ENCODE measurements around the gene OCA2. TPM values are rescaled to one million over a fixed set of nuclear protein-coding genes. Genes with fewer than 3 reads are reported as not detected.

The OCA2 gene
- total RNA-seq, 1 experiment from 2014 or later = not detected

DNA sequence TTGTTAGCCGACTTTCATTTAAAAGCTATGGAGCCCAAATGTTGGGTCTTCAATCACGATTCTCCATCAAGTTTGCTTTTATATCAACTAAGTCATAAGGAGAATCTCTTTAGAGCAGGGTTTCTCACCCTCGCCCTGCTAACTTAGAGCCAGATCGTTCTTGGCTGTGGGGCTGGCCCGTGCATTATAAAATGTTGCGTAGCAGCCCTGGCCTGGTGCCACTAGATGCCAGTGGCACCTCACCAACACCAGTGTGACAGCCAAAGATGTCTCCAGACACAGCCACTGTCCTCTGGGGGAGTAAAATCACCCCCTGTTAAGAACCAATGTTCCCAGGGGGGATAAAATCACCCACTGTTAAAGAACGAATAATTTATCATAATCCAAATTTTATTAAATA, 226.1 kb downstream of the OCA2 start:
- Mint-ChIP-seq H3K4me3 (ENCODE audit: unreplicated experiment) (no peak overlapping the region), H3K36me3 (ENCODE audit: insufficient read depth, unreplicated experiment) (no peaks in the 10 kb centered on the region), H3K27ac (ENCODE audit: low read depth, unreplicated experiment) (no peak overlapping the region), H3K27me3 (ENCODE audit: insufficient read depth, unreplicated experiment) (no peaks in the 10 kb centered on the region), H3K4me1 (ENCODE audit: insufficient read depth, unreplicated experiment) (no peaks in the 10 kb centered on the region), H3K9me3 (ENCODE audit: unreplicated experiment) (peaks cover 38% of the 10 kb centered on the region)
- no TSS peak for BruUV-seq (replicated peaks)
- intact Hi-C loops (cut with micrococcal nuclease) = no loop called here
- TF ChIP-seq, protein P1, sequence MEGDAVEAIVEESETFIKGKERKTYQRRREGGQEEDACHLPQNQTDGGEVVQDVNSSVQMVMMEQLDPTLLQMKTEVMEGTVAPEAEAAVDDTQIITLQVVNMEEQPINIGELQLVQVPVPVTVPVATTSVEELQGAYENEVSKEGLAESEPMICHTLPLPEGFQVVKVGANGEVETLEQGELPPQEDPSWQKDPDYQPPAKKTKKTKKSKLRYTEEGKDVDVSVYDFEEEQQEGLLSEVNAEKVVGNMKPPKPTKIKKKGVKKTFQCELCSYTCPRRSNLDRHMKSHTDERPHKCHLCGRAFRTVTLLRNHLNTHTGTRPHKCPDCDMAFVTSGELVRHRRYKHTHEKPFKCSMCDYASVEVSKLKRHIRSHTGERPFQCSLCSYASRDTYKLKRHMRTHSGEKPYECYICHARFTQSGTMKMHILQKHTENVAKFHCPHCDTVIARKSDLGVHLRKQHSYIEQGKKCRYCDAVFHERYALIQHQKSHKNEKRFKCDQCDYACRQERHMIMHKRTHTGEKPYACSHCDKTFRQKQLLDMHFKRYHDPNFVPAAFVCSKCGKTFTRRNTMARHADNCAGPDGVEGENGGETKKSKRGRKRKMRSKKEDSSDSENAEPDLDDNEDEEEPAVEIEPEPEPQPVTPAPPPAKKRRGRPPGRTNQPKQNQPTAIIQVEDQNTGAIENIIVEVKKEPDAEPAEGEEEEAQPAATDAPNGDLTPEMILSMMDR (IDR thresholded peaks at IDR 0.05; ENCODE audit: unreplicated experiment) = no peak
- ChIA-PET CTCF (no interaction called here), POLR2A (no interaction called here)
- DNase-seq (ENCODE audit: unreplicated experiment) = no peak

DNA sequence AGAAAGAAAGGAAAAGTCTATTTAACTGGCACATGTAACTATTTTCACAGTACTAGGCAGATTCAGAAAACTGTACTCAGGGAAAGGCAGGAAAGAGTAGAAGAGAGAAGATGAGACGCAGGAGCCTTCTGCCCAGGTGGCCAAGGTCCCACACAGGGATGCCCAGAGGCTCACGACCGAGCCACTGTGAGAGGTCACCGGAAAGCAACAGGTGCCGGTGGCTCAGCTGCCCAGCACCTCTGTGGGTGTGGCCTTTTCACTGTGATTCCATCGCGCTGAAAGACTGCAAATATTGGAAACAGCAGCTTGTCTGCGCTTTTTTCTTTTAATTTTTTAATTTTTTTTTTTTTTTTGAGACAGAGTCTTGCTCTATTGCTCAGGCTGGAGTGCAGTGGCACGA, 226.8 kb downstream of the OCA2 start:
- H3K4me1 Mint-ChIP-seq (ENCODE audit: insufficient read depth, unreplicated experiment) = no peaks in the 10 kb centered on the region
- no peaks in the 10 kb centered on the region for H3K27me3 Mint-ChIP-seq (ENCODE audit: insufficient read depth, unreplicated experiment)
- H3K9me3 Mint-ChIP-seq (ENCODE audit: unreplicated experiment) = peaks cover 37% of the 10 kb centered on the region
- DNase-seq (ENCODE audit: unreplicated experiment) = no peak
- no peaks in the 10 kb centered on the region for H3K36me3 Mint-ChIP-seq (ENCODE audit: insufficient read depth, unreplicated experiment)
- no peak overlapping the region for H3K4me3 Mint-ChIP-seq (ENCODE audit: unreplicated experiment)
- TF ChIP-seq, protein P1 (IDR thresholded peaks at IDR 0.05; ENCODE audit: unreplicated experiment) = no peak
- H3K27ac Mint-ChIP-seq (ENCODE audit: low read depth, unreplicated experiment) = no peak overlapping the region
- BruUV-seq (replicated peaks) = no TSS peak
- ChIA-PET POLR2A (no interaction called here), CTCF (no interaction called here)
- intact Hi-C loops (cut with micrococcal nuclease) = no loop called here

DNA sequence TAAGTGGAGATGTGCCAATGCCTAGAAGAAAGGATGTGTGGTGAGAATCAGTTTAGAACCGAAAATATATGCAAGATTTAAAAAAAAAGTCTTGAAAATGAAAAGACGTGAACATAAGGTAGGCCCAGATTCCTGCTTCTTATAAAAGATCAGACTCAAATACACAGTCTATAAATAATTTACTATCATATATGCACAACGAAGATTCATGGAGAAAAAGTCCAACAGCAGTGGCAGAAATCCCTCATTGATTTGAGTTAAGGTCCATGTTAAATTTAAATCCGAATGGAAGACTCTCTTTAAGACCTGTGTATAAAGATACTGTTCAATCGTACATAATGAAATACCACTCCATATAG, 227.2 kb downstream of the OCA2 start:
- ChIA-PET CTCF (no interaction called here), POLR2A (no interaction called here)
- Mint-ChIP-seq H3K4me1 (ENCODE audit: insufficient read depth, unreplicated experiment) (no peaks in the 10 kb centered on the region), H3K9me3 (ENCODE audit: unreplicated experiment) (peaks cover 33% of the 10 kb centered on the region), H3K27me3 (ENCODE audit: insufficient read depth, unreplicated experiment) (no peaks in the 10 kb centered on the region), H3K36me3 (ENCODE audit: insufficient read depth, unreplicated experiment) (no peaks in the 10 kb centered on the region), H3K4me3 (ENCODE audit: unreplicated experiment) (no peak overlapping the region), H3K27ac (ENCODE audit: low read depth, unreplicated experiment) (no peak overlapping the region)
- BruUV-seq (replicated peaks) = no TSS peak
- no peak for DNase-seq (ENCODE audit: unreplicated experiment)
- intact Hi-C loops (cut with micrococcal nuclease) = no loop called here
- TF ChIP-seq, protein P1 (IDR thresholded peaks at IDR 0.05; ENCODE audit: unreplicated experiment) = no peak

DNA sequence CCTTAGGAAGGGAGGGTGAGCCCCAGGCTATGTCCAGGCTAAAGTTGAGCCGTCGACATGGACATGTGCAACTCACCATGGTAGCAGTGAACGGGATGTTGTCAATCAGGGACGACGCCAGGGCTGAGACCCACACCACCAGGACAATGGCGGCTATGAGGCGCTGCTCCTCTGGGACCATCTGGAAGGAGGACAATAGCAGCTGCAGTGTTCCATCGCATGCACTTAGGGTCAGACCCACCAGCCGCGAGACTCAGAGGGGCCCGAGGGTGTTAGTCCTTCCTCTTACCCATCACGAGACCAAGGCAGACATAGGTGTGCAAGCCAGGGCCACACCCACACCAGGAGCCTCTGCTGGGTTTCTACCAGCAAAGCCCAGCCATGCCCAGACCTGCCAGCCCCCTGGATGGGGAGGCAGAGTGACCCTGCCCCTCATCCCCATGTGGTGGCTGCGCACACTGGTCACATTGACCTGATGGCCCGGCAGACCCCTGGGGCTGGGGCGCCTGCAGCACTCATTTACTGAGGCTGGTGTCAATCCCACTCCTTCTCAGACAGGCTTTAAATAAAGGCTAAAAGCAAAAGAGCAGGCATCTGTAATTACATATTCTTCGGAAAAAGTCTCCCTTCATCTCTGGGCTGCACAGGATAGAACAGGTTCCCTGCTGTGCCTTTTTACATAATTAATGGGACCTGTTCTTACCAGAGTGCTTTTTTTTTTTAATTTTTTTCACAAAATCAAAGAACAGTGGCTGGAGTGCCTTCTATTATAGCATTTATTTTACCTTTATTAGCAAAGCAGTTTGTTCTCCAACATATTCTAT, 227.8 kb downstream of the OCA2 start:
- intact Hi-C loops (cut with micrococcal nuclease) = no loop called here
- POLR2A ChIA-PET = no interaction called here
- Mint-ChIP-seq H3K4me3 (ENCODE audit: unreplicated experiment) (no peak overlapping the region), H3K9me3 (ENCODE audit: unreplicated experiment) (peaks cover 33% of the 10 kb centered on the region), H3K4me1 (ENCODE audit: insufficient read depth, unreplicated experiment) (no peaks in the 10 kb centered on the region), H3K27me3 (ENCODE audit: insufficient read depth, unreplicated experiment) (no peaks in the 10 kb centered on the region), H3K36me3 (ENCODE audit: insufficient read depth, unreplicated experiment) (no peaks in the 10 kb centered on the region), H3K27ac (ENCODE audit: low read depth, unreplicated experiment) (no peak overlapping the region)
- TF ChIP-seq, protein P1 (IDR thresholded peaks at IDR 0.05; ENCODE audit: unreplicated experiment) = no peak
- no TSS peak for BruUV-seq (replicated peaks)
- CTCF ChIA-PET = no interaction called here
- DNase-seq (ENCODE audit: unreplicated experiment) = no peak
